ENCODE data around the gene MIA. TPM values are rescaled to one million over a fixed set of nuclear protein-coding genes. Genes with fewer than 3 reads are reported as not detected.

The MIA gene
- total and polyA plus RNA-seq, 9 of the 15 experiments (the other 6 are each of a cell fraction or from before 2014, with no cell fraction given) = 0.21 TPM; not detected in 8

- no peak for TF ChIP-seq BRCA1 (IDR thresholded peaks at IDR 0.05)
- TF ChIP-seq BRCA1 (CRISPR knock-in tag; IDR thresholded peaks at IDR 0.05) = no peak
- TF ChIP-seq CCNT2 (IDR thresholded peaks at IDR 0.05; ENCODE audit: borderline replicate concordance, extremely low read depth, insufficient read length, low read depth, low read length) = peak; percentile 85
- TF ChIP-seq ZBTB1 (CRISPR knock-in tag; IDR thresholded peaks at IDR 0.05; ENCODE audit: borderline replicate concordance, low read depth) = no peak
- no peak for TF ChIP-seq CBX2 (IDR thresholded peaks at IDR 0.05; ENCODE audit: insufficient read depth, low read length, poor library complexity, severe bottlenecking)
- TF ChIP-seq KLF13 (tag; IDR thresholded peaks at IDR 0.05; ENCODE audit: borderline replicate concordance, low read depth) = peak; percentile 82; the same call in 1 of the 2 replicates
- TF ChIP-seq, protein P1, sequence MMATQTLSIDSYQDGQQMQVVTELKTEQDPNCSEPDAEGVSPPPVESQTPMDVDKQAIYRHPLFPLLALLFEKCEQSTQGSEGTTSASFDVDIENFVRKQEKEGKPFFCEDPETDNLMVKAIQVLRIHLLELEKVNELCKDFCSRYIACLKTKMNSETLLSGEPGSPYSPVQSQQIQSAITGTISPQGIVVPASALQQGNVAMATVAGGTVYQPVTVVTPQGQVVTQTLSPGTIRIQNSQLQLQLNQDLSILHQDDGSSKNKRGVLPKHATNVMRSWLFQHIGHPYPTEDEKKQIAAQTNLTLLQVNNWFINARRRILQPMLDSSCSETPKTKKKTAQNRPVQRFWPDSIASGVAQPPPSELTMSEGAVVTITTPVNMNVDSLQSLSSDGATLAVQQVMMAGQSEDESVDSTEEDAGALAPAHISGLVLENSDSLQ (IDR thresholded peaks at IDR 0.05) = peak; percentile 92
- no peak for TF ChIP-seq PHTF2 (CRISPR knock-in tag; IDR thresholded peaks at IDR 0.05)
- TF ChIP-seq ZBTB7A (IDR thresholded peaks at IDR 0.05; ENCODE audit: borderline replicate concordance, control insufficient read depth, low read depth, low read length) = peak; percentile 55; the same call in 1 of the 2 replicates
- no peak for TF ChIP-seq CHD4 (IDR thresholded peaks at IDR 0.05; ENCODE audit: insufficient read depth, insufficient replicate concordance, low read depth, low read length, poor library complexity, severe bottlenecking)
- TF ChIP-seq ILF3 (IDR thresholded peaks at IDR 0.05; ENCODE audit: borderline replicate concordance) = no peak
- TF ChIP-seq SLC30A9 (CRISPR knock-in tag; IDR thresholded peaks at IDR 0.05) = no peak
- peak; percentile 72 for TF ChIP-seq RAD51 (IDR thresholded peaks at IDR 0.05; ENCODE audit: borderline replicate concordance, low read depth)
- TF ChIP-seq, protein P2, sequence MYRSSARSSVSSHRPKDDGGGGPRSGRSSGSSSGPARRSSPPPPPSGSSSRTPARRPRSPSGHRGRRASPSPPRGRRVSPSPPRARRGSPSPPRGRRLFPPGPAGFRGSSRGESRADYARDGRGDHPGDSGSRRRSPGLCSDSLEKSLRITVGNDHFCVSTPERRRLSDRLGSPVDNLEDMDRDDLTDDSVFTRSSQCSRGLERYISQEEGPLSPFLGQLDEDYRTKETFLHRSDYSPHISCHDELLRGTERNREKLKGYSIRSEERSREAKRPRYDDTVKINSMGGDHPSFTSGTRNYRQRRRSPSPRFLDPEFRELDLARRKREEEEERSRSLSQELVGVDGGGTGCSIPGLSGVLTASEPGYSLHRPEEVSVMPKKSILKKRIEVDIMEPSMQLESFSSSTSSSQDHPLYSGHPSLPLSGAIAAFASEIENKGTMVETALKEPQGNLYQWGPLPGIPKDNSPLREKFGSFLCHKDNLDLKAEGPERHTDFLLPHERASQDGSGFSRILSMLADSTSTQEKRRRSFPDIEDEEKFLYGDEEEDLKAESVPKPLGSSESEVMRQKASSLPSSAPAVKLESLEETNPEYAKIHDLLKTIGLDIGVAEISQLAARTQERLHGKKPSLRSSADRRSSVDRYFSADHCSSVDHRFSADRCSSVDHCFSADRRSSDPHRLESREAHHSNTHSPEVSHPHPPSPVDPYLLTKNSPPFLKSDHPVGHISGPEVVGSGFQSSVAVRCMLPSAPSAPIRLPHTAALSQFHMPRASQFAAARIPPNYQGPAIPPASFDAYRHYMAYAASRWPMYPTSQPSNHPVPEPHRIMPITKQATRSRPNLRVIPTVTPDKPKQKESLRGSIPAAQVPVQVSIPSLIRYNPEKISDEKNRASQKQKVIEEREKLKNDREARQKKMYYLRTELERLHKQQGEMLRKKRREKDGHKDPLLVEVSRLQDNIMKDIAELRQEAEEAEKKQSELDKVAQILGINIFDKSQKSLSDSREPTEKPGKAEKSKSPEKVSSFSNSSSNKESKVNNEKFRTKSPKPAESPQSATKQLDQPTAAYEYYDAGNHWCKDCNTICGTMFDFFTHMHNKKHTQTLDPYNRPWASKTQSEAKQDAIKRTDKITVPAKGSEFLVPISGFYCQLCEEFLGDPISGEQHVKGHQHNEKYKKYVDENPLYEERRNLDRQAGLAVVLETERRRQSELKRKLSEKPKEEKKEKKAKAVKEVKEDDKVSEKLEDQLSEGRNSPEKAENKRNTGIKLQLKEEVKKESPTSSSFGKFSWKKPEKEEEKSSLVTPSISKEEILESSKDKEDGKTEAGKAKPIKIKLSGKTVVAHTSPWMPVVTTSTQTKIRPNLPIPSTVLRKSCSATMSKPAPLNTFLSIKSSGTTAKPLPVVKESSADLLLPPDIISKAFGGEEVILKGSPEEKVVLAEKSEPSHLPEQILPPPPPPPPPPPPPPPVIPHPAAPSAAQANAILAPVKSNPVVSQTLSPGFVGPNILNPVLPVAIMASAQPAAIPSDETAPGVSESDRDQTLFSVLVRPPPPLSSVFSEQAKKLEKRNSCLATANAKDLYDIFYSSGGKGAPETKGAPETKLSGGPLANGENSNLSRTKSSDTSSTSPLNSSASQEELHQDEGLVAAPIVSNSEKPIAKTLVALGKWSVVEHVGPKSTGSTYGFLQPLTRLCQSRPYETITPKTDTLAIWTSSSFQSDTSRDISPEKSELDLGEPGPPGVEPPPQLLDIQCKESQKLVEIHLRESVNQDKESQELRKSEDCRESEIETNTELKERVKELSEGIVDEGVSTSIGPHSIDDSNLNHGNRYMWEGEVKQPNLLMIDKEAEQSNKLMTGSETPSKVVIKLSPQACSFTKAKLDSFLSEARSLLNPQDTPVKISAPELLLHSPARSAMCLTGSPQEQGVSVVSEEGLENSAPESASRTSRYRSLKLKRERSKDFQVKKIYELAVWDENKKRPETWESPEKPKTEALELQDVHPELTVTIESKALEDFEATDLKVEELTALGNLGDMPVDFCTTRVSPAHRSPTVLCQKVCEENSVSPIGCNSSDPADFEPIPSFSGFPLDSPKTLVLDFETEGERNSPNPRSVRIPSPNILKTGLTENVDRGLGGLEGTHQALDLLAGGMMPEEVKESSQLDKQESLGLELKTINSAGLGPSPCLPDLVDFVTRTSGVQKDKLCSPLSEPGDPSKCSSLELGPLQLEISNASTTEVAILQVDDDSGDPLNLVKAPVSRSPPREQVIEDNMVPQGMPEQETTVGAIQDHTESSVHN (IDR thresholded peaks at IDR 0.05; ENCODE audit: borderline replicate concordance in 1 of 2, low read depth in 1 of 2) = no peak
- no peak for TF ChIP-seq BDP1 (IDR thresholded peaks at IDR 0.05; ENCODE audit: insufficient read depth, insufficient read length)
- TF ChIP-seq OTX1 (CRISPR knock-in tag; IDR thresholded peaks at IDR 0.05) = 0 out of 2 replicates have a peak, but pooled peaks have one; percentile 10
- no peak for TF ChIP-seq ZNF583 (CRISPR knock-in tag; IDR thresholded peaks at IDR 0.05)
- no peak for TF ChIP-seq MYNN (IDR thresholded peaks at IDR 0.05)
- no peak for TF ChIP-seq MYNN (CRISPR knock-in tag; IDR thresholded peaks at IDR 0.05)
Measured at GRCh38 chr19:40798683-40799557, 23.6 kb downstream of the MIA start, which contains the start of gene EGLN2 (continued).

Measured in K562 (cell line).